HG03520 (cell line): ENCODE data around the gene GBX1.

Experiments
- ATAC-seq: cut with Tn5 transposase; IDR thresholded peaks from one replicate; pipeline ENCODE4 v1.9.1; 2021; ENCODE audit warnings: mild to moderate bottlenecking, moderate library complexity; ENCODE audit not compliant: unreplicated experiment

The GBX1 gene

GRCh38 chr7:151129117-151129959 lies 38.2 kb downstream of the GBX1 start:
- ATAC-seq = no peak

GRCh38 chr7:151128716-151129115 lies 38.8 kb downstream of the GBX1 start:
- no peak for ATAC-seq

GRCh38 chr7:151128144-151128543 lies 39.4 kb downstream of the GBX1 start:
- no peak for ATAC-seq

GRCh38 chr7:151126491-151127137 lies 40.9 kb downstream of the GBX1 start:
- ATAC-seq = no peak

GRCh38 chr7:151125846-151126481 lies 41.5 kb downstream of the GBX1 start:
- ATAC-seq = no peak

- no peak for ATAC-seq
Observed at GRCh38 chr7:151125470-151125845, 42.0 kb downstream of the GBX1 start.

- ATAC-seq = no peak
Observed at GRCh38 chr7:151124899-151125399, 42.5 kb downstream of the GBX1 start.

GRCh38 chr7:151124481-151124880 lies 43.0 kb downstream of the GBX1 start:
- no peak for ATAC-seq

- ATAC-seq = peak; percentile 89
Observed at GRCh38 chr7:151123822-151124464, 43.6 kb downstream of the GBX1 start.

GRCh38 chr7:151123158-151123821 lies 44.2 kb downstream of the GBX1 start:
- no peak for ATAC-seq

- ATAC-seq = no peak
Observed at GRCh38 chr7:151122796-151123157, 44.7 kb downstream of the GBX1 start.

- no peak for ATAC-seq
Observed at GRCh38 chr7:151122276-151122675, 45.2 kb downstream of the GBX1 start.

- no peak for ATAC-seq
Observed at GRCh38 chr7:151121380-151122170, 45.9 kb downstream of the GBX1 start.

- no peak for ATAC-seq
Observed at GRCh38 chr7:151120896-151121295, 46.6 kb downstream of the GBX1 start.

GRCh38 chr7:151119902-151120301 lies 47.6 kb downstream of the GBX1 start:
- no peak for ATAC-seq

GRCh38 chr7:151119055-151119415 lies 48.5 kb downstream of the GBX1 start:
- no peak for ATAC-seq

GRCh38 chr7:151118108-151119054 lies 49.1 kb downstream of the GBX1 start:
- no peak for ATAC-seq

GRCh38 chr7:151117565-151117964 lies 49.9 kb downstream of the GBX1 start:
- no peak for ATAC-seq
